GM12878 (cell line): ENCODE results near the gene POLR1A. TPM values are rescaled to one million over a fixed set of nuclear protein-coding genes. Genes with fewer than 3 reads are reported as not detected.

Experiments
- ATAC-seq: fragments of 200-7000 bp; cut with Tn5 transposase; 3 replicates; pipeline ENCODE4 v1.9.1; 2020; ENCODE audit warnings: mild to moderate bottlenecking, moderate library complexity
- BruUV-seq: library from RNA; stranded (reverse); fragments of 400-500 nt; replicated peaks from 2 replicates; lab custom pipeline; 2021; lab: Mats Ljungman, UMichigan
- CTCF ChIA-PET: fragments of 300-600 bp; sonication (Branson Sonifier 250); formaldehyde crosslinking; extraction: SDS; loops from one replicate; lab custom pipeline; 2021; ENCODE audit warnings: inconsistent platforms; lab: Yijun Ruan, JAX
- POLR2A ChIA-PET: fragments of 350-600 bp; formaldehyde crosslinking; extraction: SDS; loops from one replicate; lab custom pipeline; 2021; ENCODE audit warnings: inconsistent platforms; lab: Charles Lee
- RAD21 ChIA-PET: fragments of 300-600 bp; sonication (Branson Sonifier 250); formaldehyde crosslinking; loops from one replicate; lab custom pipeline; 2023; ENCODE audit warnings: antibody characterized with exemption; ENCODE audit not compliant: unreplicated experiment; lab: Charles Lee
- SMC1A ChIA-PET: fragments of 300-600 bp; sonication (Branson Sonifier 250); formaldehyde crosslinking; loops from one replicate; lab custom pipeline; 2023; ENCODE audit not compliant: unreplicated experiment, uncharacterized antibody; lab: Charles Lee
- DNase-seq: peaks from one replicate; pipeline ENCODE4 v3.0.0-alpha.2; 2011; ENCODE audit warnings: low read depth, low spot score
- FAIRE-seq: peaks from 3 replicates; lab custom pipeline; 2011; peaks lifted over from hg19 to GRCh38; lab: Jason Lieb, UNC
- H2AFZ ChIP-seq: 2 replicates; pipeline ENCODE4 v1.6.0; 2011; ENCODE audit warnings: low read depth, low read length, control low read depth; ENCODE audit not compliant: control insufficient read depth
- H3K27ac ChIP-seq: 2 replicates; pipeline ENCODE4 v1.5.1; 2011; ENCODE audit warnings: control low read depth; ENCODE audit not compliant: control insufficient read depth, insufficient read depth
- H3K27me3 ChIP-seq, 2 experiments: replicated peaks in 1 of 2; 2 replicates each; pipeline versions ENCODE4 v1.6.0 to v1.6.1; 2011; ENCODE audit warnings: low read length in 1 of 2; ENCODE audit not compliant: control insufficient read depth in 2 of 2, insufficient read depth in 2 of 2
- H3K36me3 ChIP-seq, 2 experiments: 2 replicates each; pipeline ENCODE4 v1.5.1; 2011; ENCODE audit warnings: low read length in 1 of 2; ENCODE audit not compliant: control insufficient read depth in 2 of 2, insufficient read depth in 2 of 2
- H3K4me1 ChIP-seq: 2 replicates; pipeline ENCODE4 v1.6.1; 2011; ENCODE audit warnings: mild to moderate bottlenecking, low read length, moderate library complexity, mixed read lengths; ENCODE audit not compliant: control insufficient read depth, insufficient read depth
- H3K4me2 ChIP-seq: 2 replicates; pipeline ENCODE4 v1.6.0; 2011; ENCODE audit warnings: control low read depth; ENCODE audit not compliant: control insufficient read depth, insufficient read depth
- H3K4me3 ChIP-seq: fragments of 200-600 bp; sonication (generic); 2 replicates; pipeline ENCODE4 v1.5.1; 2016
- H3K79me2 ChIP-seq: 2 replicates; pipeline ENCODE4 v1.6.0; 2011; ENCODE audit warnings: low read length; ENCODE audit not compliant: control insufficient read depth, insufficient read depth
- H3K9ac ChIP-seq: 2 replicates; pipeline ENCODE4 v1.8.0; 2011; ENCODE audit warnings: low read length, control low read depth, mixed read lengths; ENCODE audit not compliant: control insufficient read depth, insufficient read depth
- H3K9me3 ChIP-seq: replicated peaks from 3 replicates; pipeline ENCODE4 v1.5.1; 2011; ENCODE audit warnings: mild to moderate bottlenecking, low read length; ENCODE audit not compliant: control insufficient read depth, insufficient read depth
- H4K20me1 ChIP-seq: 2 replicates; pipeline ENCODE4 v1.6.0; 2011; ENCODE audit not compliant: control insufficient read depth, insufficient read depth
- CHD4 ChIP-seq: fragments of 200-600 bp; sonication (generic); IDR thresholded peaks from 2 replicates; pipeline ENCODE4 v1.6.1; 2016; ENCODE audit warnings: mild to moderate bottlenecking
- GATAD2B ChIP-seq: fragments of 450-650 bp; conservative IDR thresholded peaks from 2 replicates; pipeline ENCODE4 v1.6.1; 2017; ENCODE audit warnings: low read depth, mild to moderate bottlenecking, moderate library complexity
- HDAC6 ChIP-seq: fragments of 200-600 bp; sonication (generic); IDR thresholded peaks from one replicate; pipeline ENCODE4 v1.8.0; 2017; ENCODE audit warnings: antibody characterized with exemption; ENCODE audit not compliant: unreplicated experiment
- NBN ChIP-seq: fragments of 450-650 bp; IDR thresholded peaks from 2 replicates; pipeline ENCODE4 v1.6.1; 2016
- NFYB ChIP-seq: IDR thresholded peaks from 2 replicates; pipeline ENCODE4 v1.6.1; 2011; ENCODE audit warnings: low read depth, mild to moderate bottlenecking, low read length, improper control_type of control experiment, moderate library complexity; ENCODE audit not compliant: insufficient read depth
- POU2F2 ChIP-seq: IDR thresholded peaks from 3 replicates; pipeline ENCODE4 v1.6.1; 2011; ENCODE audit warnings: low read depth, mild to moderate bottlenecking, low read length, borderline replicate concordance
- RCOR1 ChIP-seq: conservative IDR thresholded peaks from 2 replicates; pipeline ENCODE4 v1.6.1; 2012; ENCODE audit warnings: low read depth, low read length, improper control_type of control experiment
- SMARCA5 ChIP-seq: fragments of 450-650 bp; IDR thresholded peaks from 2 replicates; pipeline ENCODE4 v1.6.1; 2017; ENCODE audit warnings: mild to moderate bottlenecking
- STAT3 ChIP-seq: IDR thresholded peaks from 2 replicates; pipeline ENCODE4 v1.6.1; 2011; ENCODE audit warnings: low read depth, low read length, improper control_type of control experiment
- YY1 ChIP-seq: IDR thresholded peaks from 2 replicates; pipeline ENCODE4 v1.6.1; 2011; ENCODE audit warnings: low read depth, mild to moderate bottlenecking, low read length
- ZNF274 ChIP-seq: IDR thresholded peaks from one replicate; pipeline ENCODE4 v1.8.0; 2011; ENCODE audit not compliant: insufficient read length, insufficient read depth
- WGBS: methylation state at CpG from one replicate; pipeline ENCODE4 v1.1.6; 2016; ENCODE audit warnings: low lambda C conversion rate; ENCODE audit not compliant: insufficient replicate concordance, insufficient coverage; ENCODE audit errors: missing lambda C conversion rate; 5-methylcytosine and 5-hydroxymethylcytosine counted together
- in situ Hi-C: fragments of 300-500 bp; cut with MboI; formaldehyde crosslinking; loops from 9 replicates; pipeline ENCODE4 v1.14.3; 2018; ENCODE audit warnings: mixed read lengths
- intact Hi-C: fragments of 100-400 bp; cut with micrococcal nuclease; formaldehyde crosslinking; loops from one replicate; pipeline ENCODE4 v1.14.2; 2022; ENCODE audit not compliant: unreplicated experiment
- polyA plus RNA-seq, 11 experiments: library from polyadenylated mRNA; depleted of rRNA in 4 of 11; unstranded in 6 of 11; stranded (reverse) in 5 of 11; fragments of >200 nt; fragmentation: Nextera tagmentation in 4 of 11; fragmentation: Illumina TruSeq in 1 of 11; extraction: Ambion mirVana in 4 of 11; extraction: Trizol in 1 of 11; gene quantifications; 1 replicate in 1 of 11; 2 replicates in 10 of 11; pipeline versions ENCODE4 v1.2.1 to v1.2.3, GENCODE V29; 2011 to 2016; ENCODE audit warnings: inconsistent platforms in 2 of 11, missing spikeins in 2 of 11, low read depth in 1 of 11
- total RNA-seq, 4 experiments: library from RNA; depleted of rRNA in 3 of 4; stranded (reverse); fragments of >200 nt in 3 of 4; fragmentation: Illumina TruSeq in 1 of 4; extraction: Trizol in 1 of 4; gene quantifications; 2 replicates each; pipeline versions ENCODE4 v1.2.1 to v1.2.3, GENCODE V29; 2013 to 2021
- TF ChIP-seq, protein P1 (sequence below): fragments of 450-650 bp; IDR thresholded peaks from 2 replicates; pipeline ENCODE4 v1.6.1; 2017; ENCODE audit warnings: mild to moderate bottlenecking
- TF ChIP-seq, protein P2 (sequence below): fragments of 450-650 bp; IDR thresholded peaks from 2 replicates; pipeline ENCODE4 v1.6.1; 2017; ENCODE audit warnings: mild to moderate bottlenecking, moderate library complexity
- TF ChIP-seq, protein P3 (sequence below): fragments of 450-650 bp; IDR thresholded peaks from 2 replicates; pipeline ENCODE4 v1.6.1; 2014; ENCODE audit warnings: mild to moderate bottlenecking

The POLR1A gene
- total and polyA plus RNA-seq, 10 of the 15 experiments (the other 5 are each of a cell fraction or from before 2014, with no cell fraction given), result 2.1 to 53.9 (median 17.8) TPM

DNA sequence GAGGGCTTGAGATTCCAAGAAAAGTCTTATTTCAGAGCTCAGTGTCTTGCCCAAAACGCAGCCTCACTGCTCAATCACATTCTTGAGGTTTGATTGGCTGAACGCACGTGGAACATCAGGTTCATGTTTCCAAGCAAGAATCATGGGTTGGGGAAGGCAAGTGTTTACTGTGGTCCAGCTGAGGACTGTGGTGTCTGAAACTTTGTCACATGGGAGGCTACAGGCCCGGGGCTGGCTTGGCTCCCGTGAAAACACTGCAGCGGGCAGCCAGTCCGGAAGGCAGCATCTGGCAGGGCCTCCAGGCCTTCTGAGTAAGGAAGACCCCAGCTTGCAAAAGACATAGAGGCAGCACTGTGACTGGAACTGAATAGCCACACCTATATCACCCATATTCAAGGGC is 84.7 kb downstream of the POLR1A start:
- WGBS, result over 99% methylated on average over 7 of the region's 7 CpGs
- intact Hi-C loops (no loop called here), in situ Hi-C loops (no loop called here)
- ChIA-PET CTCF (interaction anchor here (4.1 to 6.4 kb wide), 2 partner anchors 15 to 131 kb away, joined by 20 to 39 read pairs; no protein-coding TSS in a partner anchor), SMC1A (interaction anchor here (2.6 to 7.7 kb wide), 4 partner anchors 15 to 194 kb away, joined by 9 to 106 read pairs (median 32); no protein-coding TSS in a partner anchor), POLR2A (interaction anchor here (3.9 to 8.2 kb wide), 2 partner anchors 15 to 24 kb away, joined by 23 to 97 read pairs; no protein-coding TSS in a partner anchor), RAD21 (interaction anchor here (1.2 to 8.4 kb wide), 5 partner anchors 15 to 193 kb away, joined by 6 to 132 read pairs (median 27); partner anchors contain the start of gene ST3GAL5)
- no peaks in the 10 kb centered on the region for H4K20me1 ChIP-seq
- H3K4me2 ChIP-seq, result no peak overlapping the region
- no peaks in the 10 kb centered on the region for H3K79me2 ChIP-seq
- peaks cover 20% of the 10 kb centered on the region for H3K4me1 ChIP-seq
- DNase-seq (no peak), ATAC-seq (no peak), FAIRE-seq (no peak)
- peaks cover 0 to 6% of the 10 kb centered on the region in 2 experiments; a peak in 3 of 4 replicates for H3K36me3 ChIP-seq
- H3K4me3 ChIP-seq, result no peak overlapping the region
- H3K27ac ChIP-seq, result no peak overlapping the region
- no TSS peak for BruUV-seq
- H3K27me3 ChIP-seq, result no peaks in the 10 kb centered on the region
- no peak overlapping the region for H3K9ac ChIP-seq
- H2AFZ ChIP-seq, result no peak overlapping the region
- TF ChIP-seq GATAD2B (no peak), NBN (no peak), NFYB (no peak), STAT3 (no peak), SMARCA5 (no peak), RCOR1 (no peak), ZNF274 (no peak), YY1 (no peak), HDAC6 (no peak), POU2F2 (no peak), CHD4 (no peak)
- TF ChIP-seq, protein P1, sequence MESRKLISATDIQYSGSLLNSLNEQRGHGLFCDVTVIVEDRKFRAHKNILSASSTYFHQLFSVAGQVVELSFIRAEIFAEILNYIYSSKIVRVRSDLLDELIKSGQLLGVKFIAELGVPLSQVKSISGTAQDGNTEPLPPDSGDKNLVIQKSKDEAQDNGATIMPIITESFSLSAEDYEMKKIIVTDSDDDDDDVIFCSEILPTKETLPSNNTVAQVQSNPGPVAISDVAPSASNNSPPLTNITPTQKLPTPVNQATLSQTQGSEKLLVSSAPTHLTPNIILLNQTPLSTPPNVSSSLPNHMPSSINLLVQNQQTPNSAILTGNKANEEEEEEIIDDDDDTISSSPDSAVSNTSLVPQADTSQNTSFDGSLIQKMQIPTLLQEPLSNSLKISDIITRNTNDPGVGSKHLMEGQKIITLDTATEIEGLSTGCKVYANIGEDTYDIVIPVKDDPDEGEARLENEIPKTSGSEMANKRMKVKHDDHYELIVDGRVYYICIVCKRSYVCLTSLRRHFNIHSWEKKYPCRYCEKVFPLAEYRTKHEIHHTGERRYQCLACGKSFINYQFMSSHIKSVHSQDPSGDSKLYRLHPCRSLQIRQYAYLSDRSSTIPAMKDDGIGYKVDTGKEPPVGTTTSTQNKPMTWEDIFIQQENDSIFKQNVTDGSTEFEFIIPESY, result no peak
- TF ChIP-seq, protein P2, sequence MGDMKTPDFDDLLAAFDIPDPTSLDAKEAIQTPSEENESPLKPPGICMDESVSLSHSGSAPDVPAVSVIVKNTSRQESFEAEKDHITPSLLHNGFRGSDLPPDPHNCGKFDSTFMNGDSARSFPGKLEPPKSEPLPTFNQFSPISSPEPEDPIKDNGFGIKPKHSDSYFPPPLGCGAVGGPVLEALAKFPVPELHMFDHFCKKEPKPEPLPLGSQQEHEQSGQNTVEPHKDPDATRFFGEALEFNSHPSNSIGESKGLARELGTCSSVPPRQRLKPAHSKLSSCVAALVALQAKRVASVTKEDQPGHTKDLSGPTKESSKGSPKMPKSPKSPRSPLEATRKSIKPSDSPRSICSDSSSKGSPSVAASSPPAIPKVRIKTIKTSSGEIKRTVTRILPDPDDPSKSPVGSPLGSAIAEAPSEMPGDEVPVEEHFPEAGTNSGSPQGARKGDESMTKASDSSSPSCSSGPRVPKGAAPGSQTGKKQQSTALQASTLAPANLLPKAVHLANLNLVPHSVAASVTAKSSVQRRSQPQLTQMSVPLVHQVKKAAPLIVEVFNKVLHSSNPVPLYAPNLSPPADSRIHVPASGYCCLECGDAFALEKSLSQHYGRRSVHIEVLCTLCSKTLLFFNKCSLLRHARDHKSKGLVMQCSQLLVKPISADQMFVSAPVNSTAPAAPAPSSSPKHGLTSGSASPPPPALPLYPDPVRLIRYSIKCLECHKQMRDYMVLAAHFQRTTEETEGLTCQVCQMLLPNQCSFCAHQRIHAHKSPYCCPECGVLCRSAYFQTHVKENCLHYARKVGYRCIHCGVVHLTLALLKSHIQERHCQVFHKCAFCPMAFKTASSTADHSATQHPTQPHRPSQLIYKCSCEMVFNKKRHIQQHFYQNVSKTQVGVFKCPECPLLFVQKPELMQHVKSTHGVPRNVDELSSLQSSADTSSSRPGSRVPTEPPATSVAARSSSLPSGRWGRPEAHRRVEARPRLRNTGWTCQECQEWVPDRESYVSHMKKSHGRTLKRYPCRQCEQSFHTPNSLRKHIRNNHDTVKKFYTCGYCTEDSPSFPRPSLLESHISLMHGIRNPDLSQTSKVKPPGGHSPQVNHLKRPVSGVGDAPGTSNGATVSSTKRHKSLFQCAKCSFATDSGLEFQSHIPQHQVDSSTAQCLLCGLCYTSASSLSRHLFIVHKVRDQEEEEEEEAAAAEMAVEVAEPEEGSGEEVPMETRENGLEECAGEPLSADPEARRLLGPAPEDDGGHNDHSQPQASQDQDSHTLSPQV, result no peak
- TF ChIP-seq, protein P3, sequence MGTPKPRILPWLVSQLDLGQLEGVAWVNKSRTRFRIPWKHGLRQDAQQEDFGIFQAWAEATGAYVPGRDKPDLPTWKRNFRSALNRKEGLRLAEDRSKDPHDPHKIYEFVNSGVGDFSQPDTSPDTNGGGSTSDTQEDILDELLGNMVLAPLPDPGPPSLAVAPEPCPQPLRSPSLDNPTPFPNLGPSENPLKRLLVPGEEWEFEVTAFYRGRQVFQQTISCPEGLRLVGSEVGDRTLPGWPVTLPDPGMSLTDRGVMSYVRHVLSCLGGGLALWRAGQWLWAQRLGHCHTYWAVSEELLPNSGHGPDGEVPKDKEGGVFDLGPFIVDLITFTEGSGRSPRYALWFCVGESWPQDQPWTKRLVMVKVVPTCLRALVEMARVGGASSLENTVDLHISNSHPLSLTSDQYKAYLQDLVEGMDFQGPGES, result no peak
- no peaks in the 10 kb centered on the region; the same call in 2 of the 3 replicates for H3K9me3 ChIP-seq
